Putamen (tissue), 1 donor: Measurements from ENCODE around the gene UCK1.

Experiments used
- DNase-seq: peaks from one replicate; pipeline ENCODE4 v3.0.0-alpha.2; 2016; ENCODE audit warnings: low spot score

UCK1 gene

GRCh38 chr9:131530920-131531832 lies at the start of gene UCK1:
TSS of gene UCK1 (minus strand) at chr9:131531263. CDS start at chr9:131531174, 89 bp downstream.
- DNase-seq, result peak; percentile 84

- DNase-seq, result no peak
Measured at GRCh38 chr9:131580358-131580757, 49.3 kb upstream of the UCK1 start.

GRCh38 chr9:131579789-131580211 lies 48.7 kb upstream of the UCK1 start:
- no peak for DNase-seq

GRCh38 chr9:131578731-131579504 lies 47.9 kb upstream of the UCK1 start:
- DNase-seq, result no peak

- no peak for DNase-seq
Measured at GRCh38 chr9:131578021-131578420, 47.0 kb upstream of the UCK1 start.

GRCh38 chr9:131577005-131578000 lies 46.2 kb upstream of the UCK1 start:
- no peak for DNase-seq

GRCh38 chr9:131575946-131576853 lies 45.1 kb upstream of the UCK1 start:
- DNase-seq, result no peak

GRCh38 chr9:131574730-131575640 lies 43.9 kb upstream of the UCK1 start:
- DNase-seq, result no peak

GRCh38 chr9:131567910-131568309 lies 36.8 kb upstream of the UCK1 start:
- no peak for DNase-seq

GRCh38 chr9:131566158-131566557 lies 35.1 kb upstream of the UCK1 start:
- DNase-seq, result no peak

- DNase-seq, result no peak
Measured at GRCh38 chr9:131565369-131565768, 34.3 kb upstream of the UCK1 start.

GRCh38 chr9:131562032-131562959 lies 31.2 kb upstream of the UCK1 start:
- DNase-seq, result no peak

GRCh38 chr9:131559421-131560000 lies 28.4 kb upstream of the UCK1 start:
- DNase-seq, result no peak

- DNase-seq, result no peak
Measured at GRCh38 chr9:131557855-131558548, 26.9 kb upstream of the UCK1 start.

GRCh38 chr9:131555841-131556673 lies 25.0 kb upstream of the UCK1 start:
- no peak for DNase-seq

GRCh38 chr9:131554843-131555351 lies 23.8 kb upstream of the UCK1 start:
- no peak for DNase-seq
